Measurements from ENCODE around the gene FSD1L. TPM values are rescaled to one million over a fixed set of nuclear protein-coding genes. Genes with fewer than 3 reads are reported as not detected.

FSD1L gene
- total RNA-seq, 2 donors from 2014 or later = 0.66 to 6.0 TPM

- H3K36me3 ChIP-seq (replicated peaks in 1 of 2; ENCODE audit: insufficient read depth in 1 of 2, low read depth in 2 of 2) = no peaks in the 10 kb centered on the region
These were observed 8.1 kb downstream of the FSD1L start for GRCh38 chr9:105455836-105456475.

DNA sequence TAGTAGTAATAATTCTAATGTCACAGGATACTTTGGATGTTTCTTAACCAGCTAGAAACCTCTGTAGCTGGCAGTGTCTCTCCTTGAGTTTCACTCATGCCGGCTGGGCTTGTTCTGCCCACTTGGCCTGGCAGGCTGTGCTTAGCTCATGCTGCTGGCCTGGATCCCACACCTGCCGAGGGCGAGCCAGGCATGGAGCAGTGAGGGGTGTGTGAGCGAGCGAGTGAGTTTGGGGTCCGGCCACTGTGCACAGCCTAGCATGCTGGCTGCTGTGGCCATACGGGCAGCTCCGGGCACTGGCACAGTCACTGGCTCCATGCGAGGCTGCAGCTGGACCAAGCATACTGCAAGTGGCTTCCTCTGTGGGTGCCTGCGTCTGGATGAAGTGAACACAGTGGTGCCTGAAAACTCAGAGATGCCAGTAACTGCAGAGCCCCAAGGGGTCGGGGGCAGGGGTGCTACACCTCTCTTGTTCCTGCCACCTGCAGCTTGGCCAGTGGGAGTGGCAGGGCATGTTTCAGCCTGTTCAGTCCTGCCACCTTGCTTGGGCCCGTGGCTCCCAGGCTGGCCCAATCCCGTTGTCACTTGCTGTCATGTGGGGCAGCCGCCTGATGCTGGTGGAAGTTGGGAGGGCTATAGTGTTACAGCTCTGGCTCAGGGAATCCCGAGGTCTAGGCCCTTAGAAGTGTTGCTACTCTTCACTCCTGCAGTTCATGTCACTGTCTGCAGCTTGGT is 9.9 kb downstream of the FSD1L start:
- Histone ChIP-seq H3K9me3 (no peaks in the 10 kb centered on the region), H3K36me3 (replicated peaks in 1 of 2; ENCODE audit: insufficient read depth in 1 of 2, low read depth in 2 of 2) (no peaks in the 10 kb centered on the region), H3K4me3 (no peak overlapping the region), H3K27ac (no peak overlapping the region), H3K27me3 (no peaks in the 10 kb centered on the region), H3K4me1 (peaks cover 5% of the 10 kb centered on the region)
- TF ChIP-seq POLR2A (IDR thresholded peaks at IDR 0.05) (no peak), CTCF (IDR thresholded peaks at IDR 0.05) (no peak)
- 63 to 67% methylated on average over 8 to 14 of the region's 15 CpGs for WGBS, 2 donors
- peak; percentile 75 for ATAC-seq
- intact Hi-C loops (cut with DNase I) = no loop called here
- DNase-seq = peak; percentile 57 to 82 (median 68)

More at GRCh38 chr9:105455836-105456475, 8.1 kb downstream of the FSD1L start:
- 77 to 83% methylated on average over 2 of the region's 2 CpGs for WGBS, 2 donors
- DNase-seq (no peak), ATAC-seq (no peak)
- Histone ChIP-seq H3K9me3 (no peaks in the 10 kb centered on the region), H3K27me3 (no peaks in the 10 kb centered on the region), H3K4me3 (no peak overlapping the region), H3K4me1 (peaks cover 5% of the 10 kb centered on the region), H3K27ac (no peak overlapping the region)
- TF ChIP-seq CTCF (IDR thresholded peaks at IDR 0.05) = no peak
- no peak for TF ChIP-seq POLR2A (IDR thresholded peaks at IDR 0.05)
- intact Hi-C loops (cut with DNase I) = no loop called here

- no peak for ATAC-seq
These were observed 10.6 kb downstream of the FSD1L start for GRCh38 chr9:105458404-105458803.

GRCh38 chr9:105459336-105459735 is 11.5 kb downstream of the FSD1L start:
- Histone ChIP-seq H3K27me3 (no peaks in the 10 kb centered on the region), H3K4me3 (no peak overlapping the region), H3K9me3 (no peaks in the 10 kb centered on the region), H3K36me3 (replicated peaks in 1 of 2; ENCODE audit: insufficient read depth in 1 of 2, low read depth in 2 of 2) (no peaks in the 10 kb centered on the region), H3K4me1 (peaks cover 5% of the 10 kb centered on the region), H3K27ac (no peak overlapping the region)
- ATAC-seq (no peak), DNase-seq (no peak)
- 44 to 58% methylated on average over 2 of the region's 2 CpGs for WGBS, 2 donors
- intact Hi-C loops (cut with DNase I) = no loop called here
- no peak for TF ChIP-seq CTCF (IDR thresholded peaks at IDR 0.05)
- no peak for TF ChIP-seq POLR2A (IDR thresholded peaks at IDR 0.05)

More at GRCh38 chr9:105458404-105458803, 10.6 kb downstream of the FSD1L start:
- peaks cover 5% of the 10 kb centered on the region for H3K4me1 ChIP-seq
- no peaks in the 10 kb centered on the region for H3K36me3 ChIP-seq (replicated peaks in 1 of 2; ENCODE audit: insufficient read depth in 1 of 2, low read depth in 2 of 2)
- intact Hi-C loops (cut with DNase I) = no loop called here
- 87 to 98% methylated on average over 2 to 3 of the region's 3 CpGs for WGBS, 2 donors
- H3K4me3 ChIP-seq = no peak overlapping the region
- H3K27me3 ChIP-seq = no peaks in the 10 kb centered on the region
- H3K9me3 ChIP-seq = no peaks in the 10 kb centered on the region
- H3K27ac ChIP-seq = no peak overlapping the region
- no peak for TF ChIP-seq POLR2A (IDR thresholded peaks at IDR 0.05)
- no peak for TF ChIP-seq CTCF (IDR thresholded peaks at IDR 0.05)
- DNase-seq = no peak
